Ammon's horn (tissue), 1 donor: ENCODE data around the gene SPA17.

Experiments used
- DNase-seq: peaks from one replicate; pipeline ENCODE4 v3.0.0-alpha.2; 2016; ENCODE audit warnings: low spot score

The SPA17 gene

DNA sequence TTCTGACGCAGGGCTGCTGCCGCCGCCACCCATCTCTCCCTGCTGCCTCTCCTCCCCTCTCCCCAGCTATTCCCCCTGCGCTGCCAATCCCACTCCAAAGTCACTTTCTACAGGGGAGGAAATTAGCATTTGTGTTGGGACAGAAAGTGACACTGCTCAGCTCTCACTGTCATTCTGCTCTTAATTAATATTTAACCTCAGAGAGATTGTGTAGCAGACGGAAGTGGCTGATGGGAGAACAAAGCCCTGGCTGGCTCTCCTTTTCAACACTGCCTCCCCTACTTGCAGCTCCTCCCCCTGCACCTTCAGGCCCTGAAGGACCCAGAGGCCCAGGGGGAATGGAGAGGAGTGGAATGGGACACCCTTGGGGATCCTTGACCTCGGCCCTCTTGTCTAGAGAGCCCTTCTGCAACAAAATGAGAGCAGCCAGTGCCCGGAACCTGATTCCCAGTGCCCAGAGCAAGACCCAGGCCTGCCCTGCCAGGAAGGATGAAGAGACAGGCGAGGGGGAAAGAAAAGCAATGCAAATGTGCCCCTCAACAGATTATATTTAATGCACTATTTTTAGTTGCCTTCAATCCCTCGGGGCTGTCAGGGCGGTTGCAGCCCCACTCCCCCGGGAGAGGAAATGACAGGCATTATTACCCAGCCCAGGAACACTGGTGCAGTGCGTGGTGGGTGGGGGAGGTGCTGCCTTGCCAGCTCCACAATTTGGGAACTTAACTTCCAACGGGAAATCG, 51.4 kb downstream of the SPA17 start:
- no peak for DNase-seq

DNA sequence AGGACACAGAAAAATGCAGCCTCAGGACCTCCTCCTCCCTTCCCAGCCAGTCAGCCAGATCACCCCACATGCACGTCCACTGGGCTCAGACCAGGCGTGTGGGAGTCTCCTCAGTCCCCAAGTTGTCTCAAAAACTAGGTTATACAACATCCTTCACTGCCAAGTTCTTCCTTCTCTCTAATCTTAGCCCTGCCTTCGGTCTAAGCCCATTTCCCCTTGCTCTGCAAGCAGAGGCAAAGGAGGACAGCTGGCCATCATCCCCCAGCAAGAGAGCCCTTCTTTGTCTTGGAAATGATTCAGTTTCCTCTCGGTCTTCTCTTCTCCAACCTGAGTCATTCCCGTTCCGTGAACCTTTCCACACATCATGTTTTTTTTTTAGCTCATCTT, 52.0 kb downstream of the SPA17 start:
- no peak for DNase-seq

DNA sequence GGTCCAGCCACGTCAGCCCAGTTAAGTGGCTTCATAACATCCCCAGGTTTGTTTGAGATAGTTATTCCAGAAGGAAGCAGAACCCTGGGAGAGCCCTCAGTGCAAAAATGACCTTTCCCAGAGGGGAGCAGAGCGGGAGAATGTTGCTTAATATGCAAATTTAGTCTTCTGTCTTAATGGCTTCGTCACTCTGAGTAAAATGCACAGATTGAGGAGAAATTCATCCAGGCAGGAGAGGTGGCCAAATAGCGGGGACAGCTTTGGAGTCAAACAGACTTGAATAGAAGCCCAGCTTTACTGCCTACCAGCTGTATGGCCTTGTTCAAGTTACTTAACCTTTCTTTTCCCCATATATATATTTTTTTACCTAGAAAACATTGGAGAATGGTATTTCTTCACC, 53.8 kb downstream of the SPA17 start:
- DNase-seq: no peak

DNA sequence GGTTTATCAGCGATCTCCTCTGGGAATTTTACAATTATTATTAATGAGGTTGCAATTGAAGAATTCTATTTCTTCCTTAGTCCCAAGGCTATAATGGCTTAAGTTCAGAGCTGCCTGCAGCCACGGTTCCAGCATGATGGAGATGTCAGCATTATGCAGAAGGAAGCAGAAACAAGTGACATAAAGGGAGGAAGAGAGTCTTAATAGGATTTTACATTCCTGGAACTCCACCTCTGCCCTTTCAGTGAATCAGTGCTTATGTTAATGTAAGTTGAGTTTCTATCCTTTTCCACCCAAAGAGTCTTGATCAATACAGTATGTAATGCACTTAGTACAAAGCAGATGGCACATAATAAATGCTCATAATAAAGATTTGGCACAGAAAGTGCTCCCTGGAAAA, 54.4 kb downstream of the SPA17 start:
- DNase-seq: no peak

DNA sequence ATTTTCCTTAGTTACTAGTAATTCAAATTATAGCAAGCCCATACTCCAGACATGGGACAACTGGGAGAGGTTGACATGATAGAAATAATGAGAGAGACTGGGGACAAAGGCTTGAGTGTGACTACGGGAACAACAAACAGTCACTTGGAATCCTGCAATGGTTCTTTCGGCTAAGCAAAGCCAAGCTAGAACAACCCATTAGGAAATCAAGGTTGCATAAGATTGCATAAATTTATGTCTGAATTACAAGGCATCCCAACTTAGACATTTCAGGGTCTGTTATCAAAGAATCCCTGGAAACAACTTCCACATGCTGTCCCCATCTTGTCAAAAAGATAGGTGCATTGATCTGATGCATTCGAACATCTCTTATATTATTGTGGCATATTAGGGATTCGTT, 55.9 kb downstream of the SPA17 start:
- DNase-seq: no peak

DNA sequence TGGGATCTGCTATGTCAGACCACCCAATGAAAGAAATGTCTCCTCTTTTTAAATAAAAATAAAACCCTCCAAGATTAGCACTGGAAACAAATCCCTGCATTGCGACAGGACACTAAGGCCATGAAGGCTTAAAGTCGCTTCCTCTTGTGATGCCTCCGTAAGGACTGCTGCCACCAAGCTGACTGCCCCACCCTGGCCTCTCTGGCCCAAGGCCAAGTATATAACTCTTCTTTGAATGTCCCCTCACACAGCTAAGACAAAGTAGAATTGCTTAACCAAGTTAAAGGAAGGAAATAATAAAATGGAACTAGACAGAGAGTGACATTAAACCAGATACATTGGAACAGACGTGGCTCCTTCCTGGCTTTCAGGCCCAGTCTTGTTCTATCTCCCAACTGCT, 58.5 kb downstream of the SPA17 start:
- no peak for DNase-seq

DNA sequence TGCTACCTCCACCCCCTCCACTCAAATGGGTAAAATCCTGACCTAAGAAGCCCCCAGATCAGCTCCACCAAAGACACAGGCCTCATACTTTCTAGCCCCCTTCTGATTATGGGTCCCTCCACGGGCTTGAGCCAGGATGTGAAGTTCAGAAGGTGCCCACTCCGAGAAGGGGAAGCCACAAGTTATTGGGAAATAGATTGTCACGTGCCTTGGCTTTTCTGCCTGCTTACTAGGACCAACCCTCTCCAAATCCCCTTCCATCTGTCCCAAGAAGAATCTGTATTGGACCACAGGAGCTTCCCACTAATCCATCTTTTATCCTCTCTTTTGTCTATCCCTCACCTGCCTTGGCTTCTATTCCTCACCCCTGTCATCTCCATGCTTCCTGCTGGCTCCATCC, 63.0 kb downstream of the SPA17 start:
- DNase-seq: no peak

DNA sequence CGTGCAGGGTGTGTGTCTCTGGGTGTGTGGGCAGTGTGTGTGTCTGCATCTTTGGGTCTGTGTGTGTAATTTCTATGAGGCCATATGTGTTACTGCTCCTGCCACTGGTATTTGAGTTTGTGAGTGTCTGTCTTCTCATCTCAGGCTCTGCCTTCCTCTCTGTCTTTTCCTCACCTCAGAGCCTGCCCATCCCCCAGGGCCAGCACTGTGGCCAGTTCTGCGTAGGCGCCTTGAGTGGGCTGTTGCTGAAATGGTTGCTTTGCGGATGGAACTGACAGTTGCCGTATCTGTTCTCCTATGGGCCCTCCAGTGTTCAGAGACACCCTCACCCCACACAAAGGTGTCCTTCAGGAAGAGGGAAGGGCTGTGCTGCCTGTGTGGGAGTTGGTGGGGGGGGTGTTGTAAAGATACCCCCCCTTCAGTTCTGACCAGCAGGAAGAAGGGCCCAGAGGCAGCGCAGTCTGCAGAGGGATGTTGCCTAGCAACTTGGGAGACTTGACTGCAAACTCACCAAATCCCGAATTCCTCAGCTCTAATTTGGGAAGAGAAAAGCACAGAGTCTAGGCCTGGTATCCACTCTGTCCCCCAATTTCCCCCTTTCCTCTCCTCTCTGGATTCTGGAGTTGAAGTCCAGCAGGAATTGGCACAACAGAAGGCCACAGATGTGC, 64.1 kb downstream of the SPA17 start:
- DNase-seq: no peak

DNA sequence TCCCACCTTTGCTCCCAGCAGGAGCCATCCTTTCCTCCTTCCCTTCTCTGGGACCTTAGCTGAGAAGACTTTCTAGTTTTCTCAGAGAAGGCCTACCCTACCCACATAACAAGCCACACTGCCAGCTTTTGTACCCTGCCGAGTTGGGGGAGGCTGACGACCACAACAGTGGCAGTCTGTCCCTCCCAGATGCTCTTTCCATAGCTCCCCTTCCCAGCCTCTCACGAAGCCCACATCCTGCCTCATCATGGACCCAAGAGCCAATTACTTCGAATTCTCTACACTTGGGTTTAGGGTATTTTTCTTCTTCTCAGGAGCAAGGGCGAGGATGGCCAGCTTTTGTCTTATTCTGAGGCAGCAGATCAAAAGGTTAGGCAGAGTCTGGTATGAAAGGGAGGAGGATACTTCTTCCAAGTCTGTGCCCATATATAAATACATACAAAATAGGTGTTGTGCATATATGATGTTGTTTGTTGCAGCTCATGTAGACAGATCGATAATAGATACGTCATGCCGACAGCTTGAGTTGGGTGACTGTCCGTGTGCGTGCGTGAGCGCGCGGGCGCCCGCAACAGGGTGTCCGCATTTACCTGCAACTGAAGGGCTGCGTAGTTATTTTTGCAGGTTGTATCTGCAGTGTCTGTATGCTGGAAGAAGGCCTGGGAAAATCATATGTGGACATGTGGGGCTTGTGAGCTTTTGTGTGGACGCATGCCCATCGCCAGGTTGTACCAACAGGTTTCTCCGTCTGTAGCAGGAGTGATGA, 65.2 kb downstream of the SPA17 start:
- no peak for DNase-seq

DNA sequence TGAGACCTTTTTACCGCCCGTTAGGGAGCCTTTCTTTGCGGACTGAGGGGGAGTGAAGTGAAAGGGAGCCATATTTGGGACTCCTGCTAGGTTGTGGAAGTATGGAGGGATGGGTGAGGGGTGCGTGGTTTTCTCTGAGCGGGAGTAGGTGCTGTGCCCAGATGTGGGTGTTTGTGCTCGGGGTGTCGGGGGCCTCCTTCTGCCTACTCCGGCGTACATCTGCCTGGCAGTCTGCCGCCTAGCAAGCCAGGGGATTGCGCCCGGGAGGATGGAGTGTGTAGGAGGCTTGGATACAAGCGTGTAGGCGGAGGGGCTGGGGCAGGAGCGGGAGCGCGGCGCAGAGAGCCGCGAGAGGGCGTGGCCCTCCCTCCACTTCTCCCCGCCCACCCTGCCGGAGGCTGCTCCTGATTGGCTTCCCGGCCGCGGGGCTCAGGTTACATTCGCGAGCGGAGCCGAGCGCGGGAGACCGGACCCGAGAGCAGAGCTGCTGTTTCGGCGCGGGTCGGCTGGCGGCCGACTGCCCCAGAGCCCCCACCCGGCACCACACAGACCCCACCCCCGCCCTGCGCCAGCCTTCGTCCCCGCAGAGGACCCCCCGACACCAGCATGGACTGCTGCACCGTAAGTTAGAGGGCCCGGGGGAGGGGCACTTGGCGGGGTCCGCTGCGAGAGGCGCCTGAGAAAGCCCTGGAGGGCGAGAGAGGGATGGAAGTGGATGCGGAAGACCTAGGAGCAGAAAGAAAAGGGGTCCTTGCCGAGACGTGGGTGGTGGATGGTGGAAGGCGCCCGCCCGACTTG, 66.0 kb downstream of the SPA17 start, which contains the start of gene NRGN:
TSS of gene NRGN (plus strand) at position 464 of the 798 bp plus-strand sequence. CDS start at position 607, 143 bp downstream.
- peak; percentile 88 for DNase-seq

DNA sequence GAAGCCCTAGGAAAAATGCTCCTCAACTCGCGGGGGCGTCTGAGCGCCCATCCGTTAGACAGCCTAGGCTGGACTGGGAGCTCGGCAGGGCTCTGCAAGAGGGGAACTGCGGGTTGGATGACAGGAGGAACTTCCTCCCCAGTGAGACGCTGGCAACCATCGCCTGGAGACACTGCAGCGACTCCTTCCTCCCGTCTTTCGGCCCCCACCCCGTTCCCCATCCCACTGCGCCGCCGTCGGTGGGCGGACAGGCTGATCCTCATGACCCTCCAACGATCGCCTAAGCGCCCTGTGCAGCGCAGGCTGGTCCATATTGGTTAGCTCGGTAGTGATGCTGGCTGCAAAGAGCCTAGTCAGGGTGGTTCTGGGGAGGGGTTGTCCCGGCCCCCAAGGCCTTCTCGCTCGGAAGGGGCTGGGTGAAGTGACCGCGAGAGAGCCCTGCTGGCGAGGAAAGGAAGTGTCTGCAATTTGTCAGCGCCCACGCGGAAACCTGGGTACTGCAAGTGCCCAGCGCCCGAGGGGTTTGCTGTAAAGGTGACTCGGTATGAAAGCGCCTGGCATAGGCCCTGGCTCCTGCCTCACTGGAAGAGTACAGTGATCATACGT, 66.7 kb downstream of the SPA17 start:
- DNase-seq: no peak

DNA sequence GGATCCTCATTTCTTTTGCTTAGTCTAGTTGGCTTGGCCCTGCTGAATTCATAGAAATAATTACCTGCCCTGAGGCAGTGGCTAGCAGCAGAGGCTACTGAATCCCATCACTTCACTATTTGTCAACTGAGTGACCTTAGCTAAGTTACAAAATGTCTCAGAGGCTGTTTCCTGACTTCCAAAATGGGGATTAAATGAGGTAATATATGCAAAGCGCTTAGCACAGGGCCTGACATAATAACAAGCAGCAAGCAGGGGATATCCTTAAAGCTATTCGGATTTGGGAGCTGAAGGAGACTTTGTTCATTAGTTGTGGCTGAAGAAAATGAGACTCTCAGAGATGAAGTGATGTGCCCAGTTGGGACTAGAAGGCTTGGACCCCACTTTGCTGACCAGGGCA, 68.9 kb downstream of the SPA17 start:
- no peak for DNase-seq

DNA sequence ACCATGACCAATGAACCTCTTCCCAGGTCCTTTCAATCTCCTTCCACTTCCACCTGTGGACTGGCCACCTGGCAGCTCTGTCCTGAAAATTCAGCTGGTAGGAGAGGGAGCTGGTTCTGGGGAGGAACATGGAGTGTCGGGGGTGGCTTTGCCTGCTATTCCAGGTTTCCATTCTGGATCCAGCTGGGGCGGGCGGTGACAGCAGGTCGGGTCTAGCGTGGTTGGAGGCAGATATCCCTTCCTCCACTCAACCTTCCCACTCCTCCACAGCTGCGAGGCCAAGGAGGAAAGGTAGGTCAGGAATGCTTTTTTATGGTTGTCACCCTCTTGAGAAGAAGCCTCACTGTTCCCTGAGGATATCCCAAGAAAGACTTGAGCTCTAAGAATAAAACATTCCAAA, 69.3 kb downstream of the SPA17 start:
- DNase-seq: no peak

DNA sequence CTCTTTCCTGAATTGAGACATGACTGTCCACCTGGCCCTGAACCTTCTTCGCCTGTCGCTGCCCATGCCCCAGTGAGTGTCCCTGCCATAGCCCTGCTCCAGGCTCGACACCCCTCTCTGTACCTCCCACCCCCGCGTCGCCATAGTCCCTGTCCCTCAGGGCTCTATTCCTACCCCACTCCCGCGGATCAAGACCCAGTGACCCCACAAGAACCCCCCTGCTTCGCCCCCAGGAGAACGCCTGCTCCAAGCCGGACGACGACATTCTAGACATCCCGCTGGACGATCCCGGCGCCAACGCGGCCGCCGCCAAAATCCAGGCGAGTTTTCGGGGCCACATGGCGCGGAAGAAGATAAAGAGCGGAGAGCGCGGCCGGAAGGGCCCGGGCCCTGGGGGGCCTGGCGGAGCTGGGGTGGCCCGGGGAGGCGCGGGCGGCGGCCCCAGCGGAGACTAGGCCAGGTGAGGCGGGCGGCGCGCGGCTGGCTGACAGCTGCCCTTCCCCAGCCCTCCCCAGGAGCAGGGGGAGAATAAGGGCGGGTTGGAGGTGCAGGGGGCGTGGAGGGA, 71.6 kb downstream of the SPA17 start:
- no peak for DNase-seq

DNA sequence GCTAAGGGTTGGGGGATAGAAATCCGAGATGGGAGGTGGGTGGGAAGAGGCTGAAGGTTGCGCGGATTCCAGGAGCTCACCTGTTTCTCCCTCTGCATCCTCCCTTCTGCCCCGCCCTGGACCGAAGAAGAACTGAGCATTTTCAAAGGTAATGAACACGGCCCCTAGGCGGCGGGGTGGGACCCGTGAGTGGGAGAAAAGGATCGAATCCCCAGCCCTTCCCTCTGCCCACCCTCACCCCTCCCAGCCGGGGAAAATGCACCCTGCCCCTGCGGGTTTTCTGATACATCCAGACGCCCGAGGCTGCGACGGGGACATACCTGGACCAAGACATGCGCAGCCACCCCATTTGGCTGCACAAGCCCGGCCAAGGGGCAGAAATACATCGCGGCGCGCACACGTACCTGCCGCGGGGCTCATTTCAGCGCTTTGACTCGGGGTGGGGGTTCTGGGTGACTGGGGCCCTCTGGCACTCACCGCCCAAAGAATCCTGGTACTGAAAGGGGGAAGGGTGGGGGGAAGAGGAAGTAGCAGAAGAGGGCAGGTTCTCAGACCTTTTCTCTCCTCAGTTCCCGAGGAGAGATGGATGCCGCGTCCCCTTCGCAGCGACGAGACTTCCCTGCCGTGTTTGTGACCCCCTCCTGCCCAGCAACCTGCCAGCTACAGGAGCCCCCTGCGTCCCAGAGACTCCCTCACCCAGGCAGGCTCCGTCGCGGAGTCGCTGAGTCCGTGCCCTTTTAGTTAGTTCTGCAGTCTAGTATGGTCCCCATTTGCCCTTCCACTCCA, 72.3 kb downstream of the SPA17 start:
- no peak for DNase-seq

DNA sequence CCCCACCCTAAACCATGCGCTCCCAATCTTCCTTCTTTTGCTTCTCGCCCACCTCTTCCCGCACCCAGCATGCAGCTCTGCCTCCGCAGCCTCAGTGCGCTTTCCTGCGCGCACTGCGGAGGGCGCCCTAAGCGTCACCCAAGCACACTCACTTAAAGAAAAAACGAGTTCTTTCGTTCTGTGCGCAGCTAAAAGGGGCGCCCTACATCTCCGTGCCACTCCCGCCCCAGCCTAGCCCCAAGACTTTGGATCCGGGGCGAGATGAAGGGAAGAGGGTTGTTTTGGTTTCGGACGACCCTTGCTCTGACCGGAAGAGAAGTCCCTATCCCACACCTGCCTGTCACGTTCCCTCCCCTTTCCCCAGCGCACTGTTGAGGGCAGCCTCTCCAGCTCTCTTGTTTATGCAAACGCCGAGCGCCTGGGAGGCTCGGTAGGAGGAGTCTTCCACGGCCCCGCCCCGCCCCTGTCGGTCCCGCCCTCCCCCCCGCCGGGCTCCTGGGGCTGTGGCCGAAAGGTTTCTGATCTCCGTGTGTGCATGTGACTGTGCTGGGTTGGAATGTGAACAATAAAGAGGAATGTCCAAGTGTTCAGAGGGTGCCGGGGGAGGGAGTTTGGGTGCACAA, 73.0 kb downstream of the SPA17 start:
- no peak for DNase-seq
